Thymus (tissue), 11 donors: Measurements from ENCODE around the gene ZNF683. TPM values are rescaled to one million over a fixed set of nuclear protein-coding genes. Genes with fewer than 3 reads are reported as not detected.

Experiments used
- DNase-seq, 9 donors: peaks; one replicate each; pipeline ENCODE4 v3.0.0-alpha.2; 2013; ENCODE audit warnings: low spot score in 9 of 9, low read depth in 6 of 9, missing footprints in 1 of 9
- H3K27ac ChIP-seq, 2 donors: one replicate each; pipeline ENCODE4 v1.5.1; 2013; ENCODE audit warnings: control low read depth in 1 of 2, low read depth in 1 of 2, low read length in 1 of 2, mild to moderate bottlenecking in 1 of 2, moderate library complexity in 1 of 2
- H3K27me3 ChIP-seq, 2 donors: one replicate each; pipeline ENCODE4 v1.5.1; 2013; ENCODE audit warnings: low read length in 1 of 2; ENCODE audit not compliant: control insufficient read depth in 2 of 2, insufficient read depth in 1 of 2
- H3K36me3 ChIP-seq, 2 donors: one replicate each; pipeline ENCODE4 v1.5.1; 2013; ENCODE audit warnings: low read length in 1 of 2, mild to moderate bottlenecking in 1 of 2, moderate library complexity in 1 of 2; ENCODE audit not compliant: control insufficient read depth in 2 of 2, insufficient read depth in 2 of 2
- H3K4me1 ChIP-seq, 2 donors: one replicate each; pipeline ENCODE4 v1.5.1; 2013; ENCODE audit warnings: low read length in 2 of 2; ENCODE audit not compliant: control insufficient read depth in 2 of 2, insufficient read depth in 2 of 2
- H3K4me3 ChIP-seq, 2 donors: one replicate each; pipeline ENCODE4 v1.5.1; 2013; ENCODE audit warnings: low read length in 2 of 2, control low read depth in 1 of 2, mild to moderate bottlenecking in 1 of 2
- H3K9me3 ChIP-seq, 2 donors: one replicate each; pipeline ENCODE4 v1.5.1; 2013; ENCODE audit warnings: low read length in 1 of 2, mild to moderate bottlenecking in 1 of 2; ENCODE audit not compliant: control insufficient read depth in 2 of 2, insufficient read depth in 1 of 2
- WGBS: extraction: QIAGEN DNeasy Blood & Tissue Kit; methylation state at CpG from one replicate; pipeline ENCODE4 v1.1.7; 2013; 5-methylcytosine and 5-hydroxymethylcytosine counted together
- polyA plus RNA-seq: library from polyadenylated mRNA; stranded (reverse); fragments of 200-250 nt; gene quantifications from one replicate; pipeline ENCODE4 v1.2.3, GENCODE V29; 2013
- total RNA-seq: library from RNA; stranded (reverse); fragments of 120-200 nt; gene quantifications from one replicate; pipeline ENCODE4 v1.2.4, GENCODE V29; 2013
- donor health status: healthy.

ZNF683 gene
- total and polyA plus RNA-seq, 2 donors = 0.57 to 2.1 TPM

- H3K27me3 ChIP-seq = peaks cover 28 to 51% of the 10 kb centered on the region in 2 donors
- H3K9me3 ChIP-seq = peaks cover 2 to 5% of the 10 kb centered on the region in 2 donors
- 41% methylated on average over 26 of the region's 26 CpGs for WGBS
- DNase-seq = peak; percentile 62 to 91 (median 81)
- no peak overlapping the region for H3K27ac ChIP-seq
- peaks cover 7 to 25% of the 10 kb centered on the region in 2 donors for H3K4me1 ChIP-seq
- H3K4me3 ChIP-seq = no peak overlapping the region
- H3K36me3 ChIP-seq = no peaks in the 10 kb centered on the region
Observed at GRCh38 chr1:26363549-26364448, 8.8 kb downstream of the ZNF683 start.

GRCh38 chr1:26362331-26362730, 10.2 kb downstream of the ZNF683 start:
- Histone ChIP-seq H3K27me3 (peaks cover 34 to 62% of the 10 kb centered on the region in 2 donors), H3K4me3 (no peak overlapping the region), H3K27ac (no peak overlapping the region), H3K4me1 (peaks cover 7 to 40% of the 10 kb centered on the region in 2 donors), H3K36me3 (no peaks in the 10 kb centered on the region), H3K9me3 (peaks cover 2 to 5% of the 10 kb centered on the region in 2 donors)
- DNase-seq = no peak
- 95% methylated on average over 3 of the region's 3 CpGs for WGBS

- Histone ChIP-seq H3K4me1 (peaks cover 7 to 46% of the 10 kb centered on the region in 2 donors), H3K4me3 (no peak overlapping the region), H3K36me3 (no peaks in the 10 kb centered on the region), H3K9me3 (peaks cover 2 to 5% of the 10 kb centered on the region in 2 donors), H3K27ac (no peak overlapping the region), H3K27me3 (peaks cover 34 to 63% of the 10 kb centered on the region in 2 donors)
- no peak for DNase-seq
- WGBS = 97% methylated on average over 12 of the region's 12 CpGs
Observed at GRCh38 chr1:26361605-26362122, 10.9 kb downstream of the ZNF683 start.

- 78% methylated on average over 27 of the region's 27 CpGs for WGBS
- Histone ChIP-seq H3K4me1 (peaks cover 7 to 53% of the 10 kb centered on the region in 2 donors), H3K36me3 (no peaks in the 10 kb centered on the region), H3K4me3 (no peak overlapping the region), H3K27ac (no peak overlapping the region), H3K27me3 (peaks cover 34 to 68% of the 10 kb centered on the region in 2 donors), H3K9me3 (peaks cover 2 to 5% of the 10 kb centered on the region in 2 donors)
- no peak for DNase-seq
Observed at GRCh38 chr1:26360807-26361604, 11.5 kb downstream of the ZNF683 start.

GRCh38 chr1:26359981-26360806, 12.4 kb downstream of the ZNF683 start:
- Histone ChIP-seq H3K27ac (no peak overlapping the region), H3K27me3 (peaks cover 32 to 74% of the 10 kb centered on the region in 2 donors), H3K36me3 (no peaks in the 10 kb centered on the region), H3K4me1 (peaks cover 7 to 54% of the 10 kb centered on the region in 2 donors), H3K4me3 (peak overlapping the region; percentile 8 to 26), H3K9me3 (peaks cover 2 to 5% of the 10 kb centered on the region in 2 donors)
- no peak for DNase-seq
- WGBS = 5% methylated on average over 67 of the region's 67 CpGs

- H3K27ac ChIP-seq = no peak overlapping the region
- peak in 2 of 9 donors; percentile 45 to 69 for DNase-seq
Observed at GRCh38 chr1:26358411-26359384, 13.9 kb downstream of the ZNF683 start.

GRCh38 chr1:26357121-26357602, 15.4 kb downstream of the ZNF683 start:
- H3K27ac ChIP-seq = no peak overlapping the region
- peaks cover 2 to 5% of the 10 kb centered on the region in 2 donors for H3K9me3 ChIP-seq
- 79% methylated on average over 10 of the region's 10 CpGs for WGBS
- H3K36me3 ChIP-seq = no peaks in the 10 kb centered on the region
- H3K27me3 ChIP-seq = peaks cover 27 to 62% of the 10 kb centered on the region in 2 donors
- peak in 1 of 9 donors; percentile 41 for DNase-seq
- H3K4me3 ChIP-seq = no peak overlapping the region
- peaks cover 7 to 43% of the 10 kb centered on the region in 2 donors for H3K4me1 ChIP-seq

More at GRCh38 chr1:26358411-26359384, 13.9 kb downstream of the ZNF683 start:
- Histone ChIP-seq H3K4me3 (no peak overlapping the region), H3K36me3 (no peaks in the 10 kb centered on the region), H3K4me1 (peaks cover 7 to 51% of the 10 kb centered on the region in 2 donors), H3K27me3 (peaks cover 27 to 69% of the 10 kb centered on the region in 2 donors), H3K9me3 (peaks cover 2 to 5% of the 10 kb centered on the region in 2 donors)
- WGBS = 78% methylated on average over 15 of the region's 15 CpGs
